HG02678 (cell line): ENCODE results near the gene BMX.

Experiments
- ATAC-seq: cut with Tn5 transposase; IDR thresholded peaks from one replicate; pipeline ENCODE4 v1.9.1; 2021; ENCODE audit warnings: mild to moderate bottlenecking, moderate library complexity; ENCODE audit not compliant: unreplicated experiment

BMX gene

GRCh38 chrX:15500497-15500966, at the start of gene BMX:
BMX (plus strand) TSS chrX:15500807; CDS start chrX:15508354, 7,547 bp downstream.
- ATAC-seq = no peak

DNA sequence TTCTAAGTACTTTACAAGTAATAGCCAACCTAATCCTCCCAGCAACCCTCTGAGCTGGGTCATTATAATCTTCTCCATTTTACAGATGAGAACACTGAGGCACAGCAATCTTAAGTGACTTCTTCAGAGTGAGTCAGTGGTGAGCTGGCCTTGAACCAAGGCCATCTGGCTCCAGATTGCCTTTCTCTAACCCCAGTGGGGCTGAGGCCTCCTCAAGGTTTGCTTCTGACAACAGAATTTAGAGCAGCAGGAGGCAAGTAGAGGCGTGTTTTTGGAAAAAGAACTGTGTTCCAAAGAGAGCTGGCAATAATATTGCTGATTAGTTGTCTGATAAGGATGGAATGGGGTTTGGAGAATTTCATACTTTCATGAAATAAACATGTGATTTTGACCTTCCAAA, 48.7 kb upstream of the BMX start:
- ATAC-seq = no peak

DNA sequence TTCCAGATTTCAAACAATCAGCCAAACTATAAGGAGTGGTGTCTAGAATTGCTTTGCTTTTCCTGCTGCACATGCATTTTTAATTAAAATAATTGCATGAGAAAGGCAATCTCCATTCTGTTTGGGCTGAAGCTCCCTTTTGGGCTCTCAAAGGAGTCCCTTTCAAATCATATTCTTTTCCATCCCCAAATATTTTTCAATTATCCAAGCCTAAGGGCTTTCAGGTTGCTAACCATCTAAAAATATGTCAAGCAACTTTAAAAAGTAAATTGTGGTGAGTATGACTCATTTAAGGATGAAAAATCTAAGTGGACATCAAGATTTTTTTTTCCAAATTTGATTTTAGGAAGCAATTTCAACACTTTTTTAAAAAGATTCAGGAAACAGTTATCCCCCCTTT, 35.9 kb upstream of the BMX start:
- no peak for ATAC-seq

GRCh38 chrX:15465347-15465746, 35.3 kb upstream of the BMX start:
- peak; percentile 88 for ATAC-seq

DNA sequence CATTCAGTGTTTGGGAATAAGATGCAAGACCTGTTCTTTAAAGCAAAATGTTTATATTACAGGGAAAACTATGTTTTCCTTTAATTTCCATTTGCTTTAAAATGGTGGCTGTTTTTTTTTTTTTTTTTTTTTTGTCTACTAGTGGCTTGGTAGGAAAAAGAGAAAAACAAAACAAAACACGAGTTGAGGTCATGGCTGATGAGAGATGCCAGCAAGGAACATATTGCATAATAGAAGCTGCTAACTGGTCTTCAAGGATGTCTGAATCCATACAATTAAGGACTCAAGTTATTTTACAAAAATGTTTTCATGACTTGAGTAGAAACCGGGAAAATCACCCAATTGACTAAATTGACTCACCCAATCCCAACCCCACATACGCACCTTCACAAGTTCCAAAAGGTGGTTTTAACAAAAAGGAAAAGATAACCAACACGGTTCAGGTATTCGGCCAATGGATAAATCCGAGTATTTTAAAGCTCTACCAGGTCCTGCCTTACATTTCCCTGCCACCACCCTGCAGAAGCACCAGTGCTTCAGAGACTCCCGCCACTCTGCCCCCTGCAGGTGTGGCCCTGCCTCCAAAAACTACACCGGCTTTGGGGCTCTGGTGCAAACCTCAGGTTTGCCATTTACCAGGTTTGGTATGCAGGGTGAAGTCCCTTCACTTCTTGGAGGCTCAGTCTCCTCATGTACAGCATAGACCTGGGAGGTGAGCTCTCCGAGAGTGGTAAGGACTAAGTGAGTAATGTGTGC, 34.5 kb upstream of the BMX start:
- no peak for ATAC-seq

- no peak for ATAC-seq
These were observed 32.6 kb upstream of the BMX start for GRCh38 chrX:15468036-15468435.

- ATAC-seq = no peak
These were observed 31.0 kb upstream of the BMX start for GRCh38 chrX:15469613-15470012.

DNA sequence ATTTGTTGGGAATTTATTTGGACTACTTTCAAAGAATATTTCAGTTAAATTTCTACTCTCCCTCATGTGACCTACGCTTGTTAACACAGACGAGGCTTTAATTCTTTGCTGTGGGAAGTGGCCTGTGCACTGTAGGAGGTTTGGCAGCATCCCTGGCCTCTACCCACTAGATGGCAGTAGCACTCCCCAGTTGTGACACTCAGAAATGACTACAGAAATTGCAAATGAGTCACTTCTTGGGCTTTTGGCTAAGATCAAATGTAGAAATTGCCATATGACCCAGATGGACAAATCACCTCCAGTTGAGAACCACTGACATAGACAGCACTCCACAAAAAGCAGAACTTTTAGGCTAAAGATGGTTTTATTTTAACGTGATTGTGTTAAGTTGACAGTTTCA, 29.6 kb upstream of the BMX start:
- peak; percentile 71 for ATAC-seq

DNA sequence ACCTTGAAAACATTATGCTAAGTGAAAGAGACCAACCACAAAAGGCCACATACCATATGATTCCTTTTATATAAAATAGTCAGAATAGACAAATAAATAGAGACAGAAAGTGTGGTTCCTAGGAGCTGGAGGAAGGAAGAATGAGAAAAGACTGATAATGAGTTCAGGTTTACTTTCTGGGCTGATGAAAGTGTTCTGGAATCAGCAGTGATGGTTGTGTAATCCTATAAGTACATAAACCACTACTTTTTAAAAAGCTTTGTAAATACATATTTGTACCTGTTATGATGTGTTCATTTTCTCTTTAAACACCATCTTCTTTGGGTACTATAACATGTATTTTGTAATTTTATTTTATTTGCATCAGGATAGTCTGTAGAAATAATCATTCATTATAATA, 28.1 kb upstream of the BMX start:
- ATAC-seq = no peak

- no peak for ATAC-seq
These were observed 26.6 kb upstream of the BMX start for GRCh38 chrX:15474028-15474427.

DNA sequence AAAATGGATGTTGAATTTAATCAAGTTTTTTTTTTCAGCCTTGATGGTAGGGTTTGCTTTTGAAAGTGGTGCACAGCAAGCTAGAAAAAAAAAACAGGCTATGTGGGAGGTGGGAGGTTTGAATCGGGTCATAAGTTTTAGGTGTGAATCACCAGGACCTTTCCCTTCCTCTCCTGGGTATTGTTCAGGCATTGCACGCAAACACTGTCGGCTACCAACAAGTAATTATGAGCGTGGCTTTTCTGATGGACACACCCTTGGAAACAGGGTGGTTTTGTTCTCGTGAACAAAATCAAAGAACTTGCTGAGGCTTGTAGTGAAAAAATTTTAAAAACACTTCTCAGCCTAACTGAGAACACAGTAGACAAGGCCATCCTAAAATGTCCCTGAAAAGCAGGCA, 25.6 kb upstream of the BMX start:
- ATAC-seq = no peak

- no peak for ATAC-seq
These were observed 25.1 kb upstream of the BMX start for GRCh38 chrX:15475486-15475885.

DNA sequence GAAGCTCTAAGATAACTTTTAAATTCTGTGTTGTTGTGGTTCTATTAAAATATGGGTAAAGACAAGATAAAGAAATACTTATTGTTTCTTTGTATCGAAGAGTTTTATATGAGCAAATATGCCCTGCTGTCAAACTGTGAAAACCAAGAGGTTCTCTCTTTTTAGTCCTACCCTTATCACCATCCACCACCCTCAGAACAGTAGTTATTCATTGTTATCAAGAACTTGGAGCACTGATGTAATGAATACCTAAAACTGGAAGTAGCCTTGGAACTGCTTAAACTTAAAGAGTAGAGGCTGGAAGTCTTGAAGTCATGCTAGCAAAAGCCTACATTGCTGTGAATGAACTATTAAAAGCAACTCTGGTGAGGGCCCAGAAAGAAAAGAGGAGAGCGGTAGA, 16.7 kb upstream of the BMX start:
- ATAC-seq = no peak

GRCh38 chrX:15492469-15492868, 8.1 kb upstream of the BMX start:
- ATAC-seq = no peak

GRCh38 chrX:15493118-15493962, 7.3 kb upstream of the BMX start, which contains the start of gene PIR:
PIR (minus strand) TSS chrX:15493333; CDS start chrX:15491257, 2,076 bp downstream.
- peak; percentile 98 for ATAC-seq

DNA sequence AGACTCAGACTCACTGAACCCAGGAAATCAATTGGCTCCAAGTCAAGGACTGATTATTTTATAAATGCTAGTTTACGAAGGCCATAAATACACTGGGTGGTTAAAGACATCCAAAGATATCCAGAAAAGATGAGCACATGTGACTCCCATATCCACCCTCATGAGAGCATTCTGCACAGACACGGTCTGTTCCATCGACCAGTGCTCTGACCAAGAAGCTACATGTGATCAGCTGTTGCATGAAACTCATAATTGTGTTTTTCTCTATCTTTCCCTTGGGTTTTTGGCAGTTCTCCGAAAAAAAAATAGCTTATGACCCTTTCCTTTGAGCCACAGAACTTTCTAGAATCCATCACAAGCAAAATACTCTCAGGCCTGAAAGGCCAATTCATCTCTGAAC, 4.8 kb upstream of the BMX start:
- ATAC-seq = no peak

DNA sequence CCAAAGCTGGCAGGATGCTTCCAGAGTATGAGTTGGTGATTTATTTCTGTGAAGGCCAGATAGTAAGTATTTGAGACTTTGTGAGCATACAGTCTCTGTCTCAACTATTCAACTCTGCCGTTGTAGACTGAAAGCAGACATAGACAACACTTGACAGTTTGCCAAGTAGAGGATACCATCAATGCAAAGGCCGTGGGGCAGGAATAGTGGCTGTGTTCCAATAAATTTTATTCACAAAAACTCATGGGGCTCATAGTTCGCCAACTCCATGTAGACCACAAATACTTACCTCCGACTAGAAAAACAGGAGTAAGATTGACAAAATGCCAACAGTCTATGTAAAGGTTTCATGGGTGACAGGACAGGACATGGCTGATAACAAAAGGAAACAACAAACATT, 3.8 kb upstream of the BMX start:
- ATAC-seq = no peak

DNA sequence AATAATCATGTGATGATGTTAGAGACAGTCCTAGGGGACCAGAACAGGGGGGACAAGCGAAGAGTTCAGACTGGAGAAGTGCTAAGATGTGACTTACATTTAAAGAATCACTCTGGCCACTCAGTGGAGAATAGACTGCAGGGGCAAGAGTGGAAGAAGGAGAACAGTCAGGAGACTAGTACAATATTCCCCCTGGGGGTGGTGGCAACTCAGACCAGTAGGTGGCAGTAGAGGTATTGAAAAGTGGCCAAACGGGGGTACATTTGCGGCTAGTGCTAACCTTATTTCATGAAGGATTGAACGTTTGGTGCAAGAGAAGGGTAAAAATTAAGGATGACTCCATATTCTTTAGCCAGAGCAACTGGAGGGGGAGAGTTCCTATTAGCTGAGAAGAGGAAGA, 2.7 kb upstream of the BMX start:
- ATAC-seq = no peak

DNA sequence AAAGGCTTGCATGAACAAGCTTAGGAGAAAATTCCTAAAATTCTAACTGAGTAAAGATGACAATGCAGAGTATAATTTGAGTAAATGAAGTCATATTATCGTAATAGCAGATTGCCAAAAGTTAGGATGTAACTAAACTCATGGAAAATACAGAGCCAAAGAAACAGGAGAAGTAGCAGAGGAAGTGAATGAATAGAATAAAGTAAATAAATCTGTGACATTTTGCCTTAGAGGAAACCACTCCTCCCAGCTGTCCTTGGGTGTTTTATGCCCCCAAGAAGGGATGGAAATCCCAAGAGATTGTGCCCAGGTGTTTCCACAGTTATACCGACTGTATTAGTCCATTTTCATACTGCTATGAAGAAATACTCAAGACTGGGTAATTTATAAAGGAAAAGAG, 1.9 kb upstream of the BMX start:
- ATAC-seq = no peak

DNA sequence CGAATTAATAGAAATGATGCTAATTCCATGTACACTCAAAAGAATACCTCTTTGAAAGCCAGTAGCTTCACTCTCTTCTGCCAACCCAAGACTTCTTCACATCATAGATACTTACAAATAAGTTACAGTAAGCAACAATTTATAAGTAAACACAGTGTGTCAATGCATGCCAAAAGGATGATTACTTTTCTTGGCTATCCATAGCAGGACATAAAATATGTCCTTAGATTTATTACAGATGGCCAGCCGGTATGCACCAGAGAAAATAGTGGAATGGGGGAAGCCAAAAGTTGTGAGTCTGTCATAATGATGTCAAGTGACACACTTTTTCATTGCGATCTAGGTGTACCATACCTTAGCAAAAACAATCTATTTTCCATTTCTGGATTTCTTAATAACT, 631 bp upstream of the BMX start:
- ATAC-seq = no peak

GRCh38 chrX:15501506-15501905, 899 bp downstream of the BMX start:
- no peak for ATAC-seq

GRCh38 chrX:15504661-15505060, 4.1 kb downstream of the BMX start:
- ATAC-seq = no peak
